OCI-LY1 (cell line): ENCODE results near the gene NACC2.

Source experiments
- H2AFZ ChIP-seq: fragments of 200-600 bp; sonication (generic), shearing (Covaris generic); 2 replicates; pipeline ENCODE4 v1.6.0; 2014; ENCODE audit warnings: antibody characterized with exemption, mild to moderate bottlenecking, low read length
- H3F3A ChIP-seq: fragments of 200-600 bp; sonication (generic), shearing (Covaris generic); 2 replicates; pipeline ENCODE4 v1.6.0; 2014; ENCODE audit warnings: mild to moderate bottlenecking, antibody characterized with exemption, low read length, moderate library complexity; ENCODE audit not compliant: insufficient read depth
- H3K27ac ChIP-seq: fragments of 200-600 bp; sonication (generic); 2 replicates; pipeline ENCODE4 v1.5.1; 2014; ENCODE audit warnings: low read length, mixed run types, mild to moderate bottlenecking, low read depth; ENCODE audit not compliant: poor library complexity, severe bottlenecking
- H3K27me3 ChIP-seq: fragments of 200-600 bp; sonication (generic); 2 replicates; pipeline ENCODE4 v1.6.0; 2014; ENCODE audit warnings: antibody characterized with exemption, mild to moderate bottlenecking, low read length, moderate library complexity; ENCODE audit not compliant: insufficient read depth
- H3K36me3 ChIP-seq: fragments of 200-600 bp; sonication (generic); 2 replicates; pipeline ENCODE4 v1.6.1; 2014; ENCODE audit warnings: mild to moderate bottlenecking, antibody characterized with exemption, low read length, moderate library complexity, mixed read lengths; ENCODE audit not compliant: insufficient read depth
- H3K4me1 ChIP-seq: fragments of 200-600 bp; sonication (generic); 2 replicates; pipeline ENCODE4 v1.5.1; 2014; ENCODE audit warnings: mild to moderate bottlenecking, low read length, moderate library complexity; ENCODE audit not compliant: insufficient read depth, severe bottlenecking
- H3K4me2 ChIP-seq: fragments of 200-600 bp; sonication (generic), shearing (Covaris generic); 2 replicates; pipeline ENCODE4 v1.6.1; 2014; ENCODE audit warnings: low read length
- H3K4me3 ChIP-seq: fragments of 200-600 bp; sonication (generic); 2 replicates; pipeline ENCODE4 v1.5.1; 2014; ENCODE audit warnings: low read length, low read depth, mild to moderate bottlenecking, mixed read lengths; ENCODE audit not compliant: poor library complexity, severe bottlenecking
- H3K79me2 ChIP-seq: fragments of 200-600 bp; shearing (Covaris generic); 2 replicates; pipeline ENCODE4 v1.6.1; 2016; ENCODE audit warnings: mixed run types, low read length, mixed read lengths; ENCODE audit not compliant: insufficient read depth
- H3K9ac ChIP-seq: fragments of 200-600 bp; sonication (generic), shearing (Covaris generic); 2 replicates; pipeline ENCODE4 v1.6.1; 2014; ENCODE audit warnings: mild to moderate bottlenecking, low read length, mixed read lengths
- H3K9me2 ChIP-seq: fragments of 200-600 bp; sonication (generic), shearing (Covaris generic); 2 replicates; pipeline ENCODE4 v1.6.1; 2014; ENCODE audit warnings: low read depth, mild to moderate bottlenecking, low read length, mixed read lengths
- H3K9me3 ChIP-seq: fragments of 200-600 bp; shearing (Covaris generic); 2 replicates; pipeline ENCODE4 v1.6.1; 2014; ENCODE audit warnings: low read length, mixed read lengths
- H4K20me1 ChIP-seq: fragments of 200-600 bp; sonication (generic), shearing (Covaris generic); 2 replicates; pipeline ENCODE4 v1.6.0; 2016; ENCODE audit warnings: mild to moderate bottlenecking, low read length; ENCODE audit not compliant: insufficient read depth
- CTCF ChIP-seq: fragments of 200-600 bp; sonication (generic), shearing (Covaris generic); IDR thresholded peaks from 2 replicates; pipeline ENCODE4 v1.5.1; 2017; ENCODE audit warnings: mild to moderate bottlenecking, antibody characterized with exemption, low read length, moderate library complexity, mixed read lengths
- EZH2 ChIP-seq: fragments of 200-600 bp; sonication (generic), shearing (Covaris generic); IDR thresholded peaks from 2 replicates; pipeline ENCODE4 v1.8.0; 2017; ENCODE audit warnings: borderline replicate concordance, mixed run types, mild to moderate bottlenecking, antibody characterized with exemption, low read length, moderate library complexity, mixed read lengths

NACC2 gene

DNA sequence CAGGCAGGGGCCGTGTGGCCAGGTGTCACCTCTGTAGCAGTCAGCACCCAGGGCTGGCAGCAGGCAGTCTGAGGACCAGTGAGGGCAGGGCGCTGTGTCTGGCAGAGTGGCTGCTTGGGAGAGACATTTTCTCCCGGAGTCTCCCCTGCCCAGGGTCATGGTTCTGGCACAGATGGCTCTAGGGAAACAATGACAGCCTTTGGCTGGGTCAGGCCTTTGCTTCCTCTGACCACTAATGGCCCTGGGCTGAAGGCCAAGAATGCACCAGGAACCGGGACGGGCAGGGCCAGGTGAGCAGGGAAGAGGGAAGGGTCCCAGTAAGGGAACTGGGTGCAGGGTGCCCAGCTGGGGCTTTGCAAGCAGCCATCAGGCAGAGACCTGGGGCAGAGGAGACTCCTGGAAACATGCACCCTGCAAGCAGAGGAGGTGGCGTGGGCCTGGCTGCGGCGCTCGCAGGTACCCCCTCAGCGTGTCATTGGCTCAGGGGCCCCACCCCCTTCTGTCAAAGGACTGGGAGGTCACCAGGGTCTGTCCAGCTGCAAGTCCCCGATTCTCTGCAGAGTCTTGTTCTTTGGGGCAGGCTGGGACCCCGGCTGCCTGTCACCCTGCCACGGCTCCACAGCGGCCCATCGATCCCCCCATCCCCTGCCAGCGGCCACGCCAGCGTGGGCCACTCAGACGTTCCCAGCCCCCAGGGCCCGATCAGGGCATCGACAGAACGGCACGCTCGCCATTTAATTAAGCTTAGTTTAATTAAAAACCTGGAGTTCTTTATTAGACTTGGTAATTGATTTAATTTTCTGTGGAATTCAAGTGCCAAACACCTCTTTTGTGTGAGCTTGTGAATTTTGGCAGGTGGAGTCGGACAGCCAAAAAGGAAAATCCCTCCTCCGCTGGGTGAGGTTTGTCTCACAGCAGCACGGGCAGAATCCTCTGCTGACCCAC is 42.5 kb upstream of the NACC2 start:
- H3K4me3 ChIP-seq = no peak overlapping the region
- no peak overlapping the region for H3K27ac ChIP-seq
- no peak for TF ChIP-seq CTCF
- TF ChIP-seq EZH2 = no peak
- no peak overlapping the region for H3K9ac ChIP-seq
- no peaks in the 10 kb centered on the region for H3K36me3 ChIP-seq
- H3K9me3 ChIP-seq = no peaks in the 10 kb centered on the region
- peaks cover 4% of the 10 kb centered on the region; the same call in 1 of the 2 replicates for H3K27me3 ChIP-seq
- H3K9me2 ChIP-seq = no peaks in the 10 kb centered on the region
- H3K4me2 ChIP-seq = no peak overlapping the region
- no peaks in the 10 kb centered on the region for H3F3A ChIP-seq
- H3K4me1 ChIP-seq = no peaks in the 10 kb centered on the region
- H4K20me1 ChIP-seq = no peaks in the 10 kb centered on the region
- no peak overlapping the region for H2AFZ ChIP-seq
- H3K79me2 ChIP-seq = no peaks in the 10 kb centered on the region

- H3F3A ChIP-seq = no peaks in the 10 kb centered on the region
- H4K20me1 ChIP-seq = no peaks in the 10 kb centered on the region
- no peak for TF ChIP-seq EZH2
- TF ChIP-seq CTCF = no peak
- H3K9me3 ChIP-seq = no peaks in the 10 kb centered on the region
- H3K27me3 ChIP-seq = peaks cover 4% of the 10 kb centered on the region; the same call in 1 of the 2 replicates
- H3K9ac ChIP-seq = no peak overlapping the region
- H3K4me2 ChIP-seq = no peak overlapping the region
- no peaks in the 10 kb centered on the region for H3K36me3 ChIP-seq
- no peak overlapping the region for H3K4me3 ChIP-seq
- H3K4me1 ChIP-seq = no peaks in the 10 kb centered on the region
- no peaks in the 10 kb centered on the region for H3K79me2 ChIP-seq
- H3K27ac ChIP-seq = no peak overlapping the region
- no peaks in the 10 kb centered on the region for H3K9me2 ChIP-seq
- no peak overlapping the region for H2AFZ ChIP-seq
Measured at GRCh38 chr9:136136127-136136925, 41.2 kb upstream of the NACC2 start.

DNA sequence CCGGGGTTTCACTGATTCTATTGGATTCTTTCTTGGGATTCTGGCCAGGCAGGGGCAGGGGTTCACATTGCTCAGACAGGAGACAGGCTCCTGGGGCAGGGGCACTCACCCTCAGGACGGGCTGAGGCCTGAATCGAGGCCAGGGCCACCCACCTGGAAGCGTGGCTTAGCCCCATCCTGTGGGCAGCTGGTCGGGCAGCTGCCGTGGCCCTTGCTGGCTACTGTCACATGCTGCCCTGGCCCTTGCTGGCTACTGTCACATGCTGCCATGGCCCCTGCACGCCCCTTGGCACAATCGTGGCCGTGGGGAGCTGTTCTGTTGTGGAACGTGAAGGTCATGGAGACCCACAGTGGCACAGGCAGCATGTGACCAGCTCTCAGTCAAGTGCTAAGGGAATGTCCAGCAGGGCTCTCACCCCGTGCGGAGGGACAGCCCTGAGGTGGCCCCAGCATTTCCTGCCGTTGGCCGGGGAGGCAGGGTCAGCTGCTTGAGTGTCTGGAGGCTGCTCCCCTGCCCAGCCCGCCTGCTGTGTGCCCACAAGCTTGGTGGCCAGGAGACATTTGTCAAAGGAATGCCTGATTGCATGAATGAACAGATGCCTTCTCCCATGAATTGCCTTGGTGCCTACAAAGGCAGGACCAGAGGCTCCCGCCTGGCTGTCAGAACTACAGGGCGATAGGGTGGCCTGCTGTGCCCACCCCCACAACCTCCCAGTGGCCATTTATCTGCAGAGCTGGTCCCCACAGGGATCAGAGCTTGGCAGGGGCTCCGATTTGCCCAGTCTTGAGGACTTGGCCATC is 40.4 kb upstream of the NACC2 start:
- H3K4me1 ChIP-seq = no peaks in the 10 kb centered on the region

More for the DNA sequence above, 40.4 kb upstream of the NACC2 start:
- TF ChIP-seq CTCF (no peak), EZH2 (no peak)
- no peaks in the 10 kb centered on the region for H3F3A ChIP-seq
- no peak overlapping the region for H3K4me2 ChIP-seq
- H3K36me3 ChIP-seq = no peaks in the 10 kb centered on the region
- H3K9me3 ChIP-seq = no peaks in the 10 kb centered on the region
- H4K20me1 ChIP-seq = no peaks in the 10 kb centered on the region
- H3K9me2 ChIP-seq = no peaks in the 10 kb centered on the region
- H3K27me3 ChIP-seq = peaks cover 4% of the 10 kb centered on the region; the same call in 1 of the 2 replicates
- no peak overlapping the region for H2AFZ ChIP-seq
- no peaks in the 10 kb centered on the region for H3K79me2 ChIP-seq
- no peak overlapping the region for H3K4me3 ChIP-seq
- no peak overlapping the region for H3K9ac ChIP-seq
- no peak overlapping the region for H3K27ac ChIP-seq
